ENCODE results near the gene SRSF2.
"Not testable (repeated sequence)": the region's sequence is repeated elsewhere in the genome, so short reads cannot be mapped to it uniquely, and the experiment has no call there.

Gene SRSF2

GRCh38 chr17:76700617-76701470, 36.3 kb downstream of the SRSF2 start:
- DNase-seq (ENCODE audit: low read depth), result peak; percentile 92

GRCh38 chr17:76700270-76700616, 36.9 kb downstream of the SRSF2 start:
- DNase-seq (ENCODE audit: low read depth), result no peak

GRCh38 chr17:76698466-76698977, 38.6 kb downstream of the SRSF2 start:
- DNase-seq (ENCODE audit: low read depth), result not testable (repeated sequence)

- peak; percentile 63 for DNase-seq (ENCODE audit: low read depth)
Measured at GRCh38 chr17:76697702-76698465, 39.2 kb downstream of the SRSF2 start.

DNA sequence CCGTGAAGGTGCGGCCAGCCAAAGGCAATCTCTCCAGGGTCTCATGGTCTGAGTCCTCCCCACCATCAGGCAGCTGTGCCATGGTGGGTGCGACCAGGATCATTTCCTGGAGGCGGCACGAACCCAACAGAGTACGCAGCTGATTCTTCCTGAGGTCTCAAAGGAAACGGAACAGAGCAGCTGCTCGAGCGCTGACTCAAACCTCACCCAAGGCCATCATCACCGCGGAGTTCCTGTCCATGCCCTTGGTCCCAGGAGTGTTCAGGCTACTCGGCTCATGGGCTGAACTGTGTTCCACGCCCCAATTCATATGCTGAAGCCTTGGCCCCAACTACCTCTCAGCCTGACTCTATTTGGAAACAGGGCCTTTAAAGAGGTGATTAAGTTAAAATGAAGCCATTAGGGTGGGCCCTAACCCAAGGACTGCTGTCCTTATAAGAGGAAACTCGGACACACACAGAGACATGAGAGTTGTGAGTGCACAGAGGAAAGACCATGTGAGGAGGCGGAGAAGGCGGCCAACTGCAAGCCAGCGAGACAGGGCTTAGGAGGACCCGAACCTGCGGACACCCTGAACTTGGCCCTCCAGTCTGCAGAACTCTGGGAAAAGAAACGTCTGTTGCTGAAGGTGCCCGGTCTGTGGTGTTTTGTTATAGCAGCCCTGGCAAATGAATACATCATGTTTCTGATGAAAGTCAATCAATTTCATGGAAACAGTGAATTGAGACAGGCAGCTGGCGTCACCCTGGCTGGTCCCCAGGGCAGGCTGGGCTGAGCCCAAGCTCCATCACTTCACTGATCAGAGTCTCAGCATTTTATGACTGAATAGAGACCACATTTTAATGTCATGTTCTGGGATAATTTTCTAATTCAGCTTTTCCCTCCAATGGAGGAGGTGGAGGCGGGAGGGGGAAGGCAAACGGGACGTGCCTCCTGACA, 40.1 kb downstream of the SRSF2 start:
- peak; percentile 89 for DNase-seq (ENCODE audit: low read depth)

DNA sequence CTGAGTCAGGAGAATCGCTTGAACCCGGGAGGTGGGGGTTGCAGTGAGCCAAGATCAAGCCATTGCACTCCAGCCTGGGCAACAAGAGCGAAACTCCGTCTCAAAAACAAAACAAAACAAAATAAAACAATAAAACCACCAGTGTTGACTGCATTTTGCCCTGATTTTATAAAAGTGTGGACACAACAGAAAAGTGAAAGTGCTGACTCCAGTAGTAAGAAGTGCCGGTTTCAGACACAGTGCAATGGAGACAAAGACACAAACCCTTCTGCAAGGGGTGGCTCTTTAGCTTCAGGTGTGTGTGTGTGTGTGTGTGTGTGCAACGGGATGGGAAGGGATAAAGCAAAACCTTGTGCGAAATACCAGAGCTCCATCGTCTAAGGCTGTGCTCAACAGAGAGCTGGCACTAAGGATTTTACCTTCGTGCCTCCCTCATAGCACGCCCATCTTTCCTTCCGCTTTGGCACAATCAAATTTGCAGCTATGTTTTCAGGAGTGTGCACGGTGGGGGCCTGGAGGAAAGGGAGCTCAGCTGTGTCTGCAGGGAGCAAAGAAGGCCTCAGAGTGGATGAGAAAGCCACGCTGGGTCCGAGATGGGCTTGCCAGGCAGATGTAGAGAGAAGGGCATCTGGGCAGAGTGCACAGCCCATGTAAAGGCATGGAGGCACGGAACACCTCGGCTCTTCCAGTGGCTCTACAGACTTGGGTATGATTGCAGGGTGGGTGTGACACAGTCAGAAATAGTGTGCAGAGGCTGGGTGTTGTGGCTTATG, 41.9 kb downstream of the SRSF2 start:
- DNase-seq (ENCODE audit: low read depth), result no peak

GRCh38 chr17:76691379-76692191, 45.5 kb downstream of the SRSF2 start:
- DNase-seq (ENCODE audit: low read depth), result no peak

DNA sequence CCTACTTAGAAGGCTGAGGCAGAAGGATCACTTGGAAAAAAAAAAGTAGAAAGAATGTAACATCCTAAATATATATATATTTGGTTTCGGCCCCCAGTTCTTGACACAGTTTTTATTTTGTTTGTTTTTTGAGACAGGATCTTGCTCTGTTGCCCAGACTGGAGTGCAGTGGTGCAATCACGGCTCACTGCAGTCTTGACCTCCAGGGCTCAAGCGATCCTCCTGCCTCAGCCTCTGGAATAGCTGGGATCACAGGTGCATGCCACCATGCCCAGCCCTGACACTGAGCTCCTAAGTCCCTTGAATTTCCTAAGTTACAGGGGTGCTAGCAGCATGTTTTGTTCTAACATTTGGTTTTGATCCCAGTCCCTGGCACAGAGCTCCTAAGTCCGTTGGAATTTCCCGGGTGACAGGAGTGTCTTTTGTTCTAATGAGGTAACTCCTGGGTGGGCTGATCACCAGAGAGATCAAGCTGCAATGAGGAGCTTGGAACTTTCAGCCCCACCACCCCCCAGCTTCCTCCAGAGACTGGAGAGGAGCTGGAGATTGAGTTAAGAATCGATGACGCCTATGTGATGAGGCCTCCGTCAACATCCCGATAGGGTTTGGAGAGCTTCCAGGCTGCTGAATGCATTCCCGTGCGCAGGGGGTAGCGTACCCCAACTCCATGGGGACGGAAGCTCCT, 46.4 kb downstream of the SRSF2 start:
- no peak for DNase-seq (ENCODE audit: low read depth)

DNA sequence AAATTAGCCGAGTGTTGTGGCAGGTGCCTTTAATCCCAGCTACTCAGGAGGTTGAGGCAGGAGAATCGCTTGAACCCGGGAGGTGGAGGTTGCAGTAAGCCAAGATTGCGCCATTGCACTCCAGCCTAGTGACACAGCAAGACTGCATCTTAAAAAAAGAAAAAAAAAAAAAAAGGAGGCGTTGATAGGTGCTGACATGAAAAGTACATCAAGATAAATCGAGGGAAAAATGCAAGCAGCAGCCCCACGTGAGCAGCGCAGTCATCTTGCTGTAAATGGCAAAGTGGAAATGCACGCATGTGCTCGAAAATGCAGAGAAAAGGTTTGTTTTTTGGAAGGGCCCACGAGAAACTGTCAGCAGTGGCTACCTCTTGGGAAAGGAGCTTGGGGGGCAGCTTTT, 47.3 kb downstream of the SRSF2 start:
- DNase-seq (ENCODE audit: low read depth), result peak; percentile 27

- no peak for DNase-seq (ENCODE audit: low read depth)
Measured at GRCh38 chr17:76688165-76688622, 48.9 kb downstream of the SRSF2 start.

DNA sequence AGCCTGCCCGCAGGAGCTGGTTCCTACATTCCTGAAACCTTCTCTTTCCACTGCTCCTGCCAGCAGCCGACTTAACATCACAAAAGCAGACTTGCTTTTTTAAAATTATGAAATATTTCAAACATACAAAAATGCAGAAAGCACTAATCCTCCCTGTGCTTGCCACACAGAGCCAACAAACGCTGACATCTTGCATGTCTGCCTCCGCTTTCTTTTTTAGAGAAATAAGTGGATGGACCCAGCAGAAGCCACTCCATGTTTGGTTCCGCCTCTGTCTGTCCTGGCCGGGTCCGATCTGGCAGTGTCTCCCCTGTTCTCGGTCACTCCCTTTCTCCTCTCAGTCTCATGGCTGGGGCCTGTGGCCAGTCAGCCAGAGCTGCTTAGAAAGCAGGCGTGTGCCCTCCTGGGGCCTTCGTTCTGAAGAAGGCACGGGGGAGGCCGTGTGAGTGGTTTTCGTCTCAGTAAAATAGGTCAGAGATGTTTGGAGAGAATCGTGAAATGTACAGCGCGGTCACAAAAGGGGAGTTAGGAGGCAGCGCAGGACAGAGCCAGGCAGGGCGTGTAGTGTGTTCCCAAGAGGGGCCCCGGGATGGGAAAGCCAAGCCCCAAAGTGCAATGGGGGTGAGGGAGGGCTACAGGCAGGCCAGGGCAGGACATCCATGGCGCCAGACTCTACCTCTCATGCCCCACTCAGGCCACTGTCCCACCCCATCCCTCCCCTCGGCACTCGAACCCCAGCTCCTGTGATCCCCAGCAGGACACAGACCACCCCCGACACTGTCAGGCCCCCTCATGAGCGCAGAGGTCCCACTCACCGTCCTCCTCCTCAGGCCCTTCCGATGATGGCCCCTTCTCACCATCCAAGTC, 49.6 kb downstream of the SRSF2 start:
- DNase-seq (ENCODE audit: low read depth), result peak; percentile 49

GRCh38 chr17:76686538-76687297, 50.4 kb downstream of the SRSF2 start:
- DNase-seq (ENCODE audit: low read depth), result no peak

DNA sequence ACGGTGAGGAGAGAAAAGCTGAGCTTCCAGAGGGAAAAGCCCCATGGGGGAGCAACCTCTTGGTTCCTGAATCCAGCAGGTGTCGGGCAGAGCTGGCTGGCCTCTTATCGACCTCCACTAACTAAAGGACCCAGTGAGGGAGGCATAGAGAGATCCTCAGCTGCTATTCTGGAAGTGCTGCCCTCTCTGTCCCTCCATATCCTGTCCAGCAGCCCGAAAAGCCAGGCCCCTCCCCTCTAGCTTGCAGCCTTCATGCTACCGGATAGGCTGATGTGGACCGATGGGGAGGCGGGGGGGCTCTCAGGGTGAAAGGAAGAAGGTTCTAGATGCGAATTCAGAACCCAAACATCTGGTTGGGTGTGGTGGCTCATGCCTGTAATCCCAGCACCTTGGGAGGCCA, 51.3 kb downstream of the SRSF2 start:
- DNase-seq (ENCODE audit: low read depth), result no peak

DNA sequence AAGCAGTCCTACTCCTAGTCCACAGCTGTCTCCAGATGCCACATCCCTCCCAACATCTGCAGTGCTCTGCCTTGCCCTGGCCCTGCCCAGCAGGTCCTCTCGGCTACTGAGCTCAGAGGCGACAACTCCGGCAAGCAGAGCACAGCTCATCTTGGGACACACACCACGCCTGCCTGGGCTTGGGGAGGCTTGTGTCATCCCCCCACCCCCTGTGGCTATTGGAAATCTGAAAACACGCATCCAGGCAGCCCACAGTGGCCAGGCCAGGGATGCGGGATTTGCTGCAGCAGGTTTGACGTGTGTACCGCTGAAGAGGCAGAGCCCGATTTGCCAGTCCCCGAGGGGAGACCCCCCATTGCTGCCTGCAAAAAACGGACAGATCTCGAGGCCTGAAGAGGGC, 51.8 kb downstream of the SRSF2 start:
- no peak for DNase-seq (ENCODE audit: low read depth)

DNA sequence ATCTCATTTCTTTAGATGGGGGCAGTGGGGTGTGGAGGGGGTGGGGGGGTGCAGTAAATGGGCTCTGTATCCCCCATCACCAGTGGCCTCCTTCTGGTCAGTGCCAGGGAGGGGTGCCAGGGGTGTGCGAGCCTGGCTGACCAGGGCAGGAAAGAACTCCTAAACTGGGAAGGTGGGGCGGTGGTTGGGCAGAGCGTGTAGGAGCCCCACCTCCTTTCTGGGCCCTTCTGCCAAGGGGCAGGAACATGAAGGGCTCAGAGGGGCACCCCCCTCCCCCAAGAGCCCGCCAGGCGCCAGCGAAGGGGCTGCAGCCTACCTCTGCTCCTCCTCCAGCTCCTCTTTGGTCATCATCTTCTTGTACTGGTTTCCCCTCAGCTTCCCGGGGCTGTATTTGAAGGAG, 52.4 kb downstream of the SRSF2 start:
- no peak for DNase-seq (ENCODE audit: low read depth)
